HepG2 (cell line): ENCODE results near the gene CCNYL1. TPM values are rescaled to one million over a fixed set of nuclear protein-coding genes. Genes with fewer than 3 reads are reported as not detected.

Source experiments
- HIVEP1 ChIP-seq: sonication (generic); formaldehyde crosslinking; IDR thresholded peaks from 2 replicates; pipeline ENCODE4 v1.4.0; 2020; ENCODE audit warnings: mild to moderate bottlenecking, missing genetic modification reagents
- NAIF1 ChIP-seq: sonication (generic); formaldehyde crosslinking; IDR thresholded peaks from 2 replicates; pipeline ENCODE4 v1.5.0; 2020; ENCODE audit warnings: mild to moderate bottlenecking, missing genetic modification reagents, borderline replicate concordance
- NONO ChIP-seq, 2 experiments: fragments of 450-650 bp in 1 of 2; sonication (generic) in 1 of 2; formaldehyde crosslinking in 1 of 2; IDR thresholded peaks in 1 of 2; conservative IDR thresholded peaks in 1 of 2; 2 replicates each; pipeline versions ENCODE4 v1.6.1 to v1.8.0; 2017 to 2022; ENCODE audit warnings: mild to moderate bottlenecking in 1 of 2, missing genetic modification reagents in 1 of 2, moderate library complexity in 1 of 2
- REL ChIP-seq: sonication (generic); formaldehyde crosslinking; conservative IDR thresholded peaks from 2 replicates; pipeline ENCODE4 v1.8.0; 2022; ENCODE audit warnings: mild to moderate bottlenecking, missing genetic modification reagents, moderate library complexity
- ZNF205 ChIP-seq: IDR thresholded peaks from 2 replicates; pipeline ENCODE4 v1.6.1; 2018; ENCODE audit warnings: missing biosample characterization, missing genetic modification reagents
- ZNF746 ChIP-seq: sonication (generic); formaldehyde crosslinking; IDR thresholded peaks from 2 replicates; pipeline ENCODE4 v1.8.0; 2022; ENCODE audit warnings: mild to moderate bottlenecking, missing genetic modification reagents
- ZSCAN9 ChIP-seq: IDR thresholded peaks from 2 replicates; pipeline ENCODE4 v1.6.1; 2016; ENCODE audit warnings: borderline replicate concordance
- polyA plus RNA-seq, 8 experiments: library from polyadenylated mRNA; depleted of rRNA in 3 of 8; stranded (reverse) in 7 of 8; unstranded in 1 of 8; fragments of >200 nt; fragmentation: Illumina TruSeq in 4 of 8; extraction: Trizol in 4 of 8; gene quantifications; 2 replicates each; pipeline versions ENCODE4 v1.2.1 to v1.2.3, GENCODE V29; 2011 to 2016; ENCODE audit warnings: low read depth in 4 of 8, missing spikeins in 1 of 8, mixed read lengths in 1 of 8; ENCODE audit not compliant: insufficient read depth in 1 of 8
- total RNA-seq, 5 experiments: library from RNA; depleted of rRNA; stranded (reverse); fragments of >200 nt; fragmentation: Illumina TruSeq; extraction: Trizol; gene quantifications; 2 replicates each; pipeline ENCODE4 v1.2.3, GENCODE V29; 2016; ENCODE audit warnings: low read depth in 1 of 5
- TF ChIP-seq, protein P1 (sequence below): sonication (generic); formaldehyde crosslinking; IDR thresholded peaks from 2 replicates; pipeline ENCODE4 v1.5.1; 2020; ENCODE audit warnings: mild to moderate bottlenecking, missing genetic modification reagents, borderline replicate concordance
- TF ChIP-seq, protein P2 (sequence below): sonication (generic); formaldehyde crosslinking; IDR thresholded peaks from 2 replicates; pipeline ENCODE4 v1.9.0; 2022; ENCODE audit warnings: missing genetic modification reagents, mild to moderate bottlenecking, borderline replicate concordance
- TF ChIP-seq, protein P3 (sequence below), 2 experiments: sonication (generic) in 1 of 2; formaldehyde crosslinking in 1 of 2; IDR thresholded peaks; 2 replicates each; pipeline versions ENCODE4 v1.4.0 to v1.6.1; 2016 to 2020; ENCODE audit warnings: borderline replicate concordance in 1 of 2, low read depth in 1 of 2, mild to moderate bottlenecking in 1 of 2, missing genetic modification reagents in 1 of 2
- TF ChIP-seq, protein P4 (sequence below): sonication (generic); formaldehyde crosslinking; IDR thresholded peaks from 2 replicates; pipeline ENCODE4 v1.4.0; 2020; ENCODE audit warnings: missing genetic modification reagents

CCNYL1 gene
- total and polyA plus RNA-seq, 2 of the 13 experiments (the other 11 are each of a cell fraction or from before 2014, with no cell fraction given): 12.5 to 16.2 TPM

DNA sequence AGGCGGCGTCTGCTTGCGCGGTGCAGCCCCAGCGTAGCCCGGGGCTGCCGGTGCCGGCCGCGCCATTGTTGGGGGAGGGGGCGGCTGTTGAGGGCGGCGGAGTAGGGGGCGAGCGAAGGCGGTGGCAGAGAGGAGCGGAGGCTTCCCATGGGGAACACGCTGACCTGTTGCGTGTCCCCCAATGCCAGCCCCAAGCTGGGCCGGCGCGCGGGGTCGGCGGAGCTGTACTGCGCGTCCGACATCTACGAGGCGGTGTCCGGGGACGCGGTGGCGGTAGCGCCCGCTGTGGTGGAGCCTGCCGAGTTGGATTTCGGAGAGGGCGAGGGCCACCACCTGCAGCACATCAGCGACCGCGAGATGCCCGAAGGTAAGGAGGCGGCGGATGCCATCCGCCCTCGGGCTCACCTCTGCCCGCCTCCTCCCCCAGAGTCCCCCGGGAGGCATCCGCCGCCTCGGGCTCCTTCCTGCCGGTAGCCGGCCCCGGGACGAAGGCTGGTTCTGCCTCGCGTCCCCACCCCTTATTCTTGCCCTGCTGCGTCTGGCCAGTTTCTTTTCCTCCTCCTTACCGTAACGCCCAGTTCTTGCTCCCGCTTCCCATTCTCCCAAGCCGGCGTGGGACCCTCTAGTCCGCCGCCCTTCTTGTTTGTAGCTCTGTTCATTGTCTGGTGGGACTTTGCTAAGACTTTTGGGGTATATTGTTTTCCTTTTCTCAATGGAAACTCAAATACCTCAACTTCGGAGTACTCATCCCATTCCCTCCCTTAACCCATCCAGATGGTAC is 500 bp downstream of the CCNYL1 start (continued):
- TF ChIP-seq, protein P1, sequence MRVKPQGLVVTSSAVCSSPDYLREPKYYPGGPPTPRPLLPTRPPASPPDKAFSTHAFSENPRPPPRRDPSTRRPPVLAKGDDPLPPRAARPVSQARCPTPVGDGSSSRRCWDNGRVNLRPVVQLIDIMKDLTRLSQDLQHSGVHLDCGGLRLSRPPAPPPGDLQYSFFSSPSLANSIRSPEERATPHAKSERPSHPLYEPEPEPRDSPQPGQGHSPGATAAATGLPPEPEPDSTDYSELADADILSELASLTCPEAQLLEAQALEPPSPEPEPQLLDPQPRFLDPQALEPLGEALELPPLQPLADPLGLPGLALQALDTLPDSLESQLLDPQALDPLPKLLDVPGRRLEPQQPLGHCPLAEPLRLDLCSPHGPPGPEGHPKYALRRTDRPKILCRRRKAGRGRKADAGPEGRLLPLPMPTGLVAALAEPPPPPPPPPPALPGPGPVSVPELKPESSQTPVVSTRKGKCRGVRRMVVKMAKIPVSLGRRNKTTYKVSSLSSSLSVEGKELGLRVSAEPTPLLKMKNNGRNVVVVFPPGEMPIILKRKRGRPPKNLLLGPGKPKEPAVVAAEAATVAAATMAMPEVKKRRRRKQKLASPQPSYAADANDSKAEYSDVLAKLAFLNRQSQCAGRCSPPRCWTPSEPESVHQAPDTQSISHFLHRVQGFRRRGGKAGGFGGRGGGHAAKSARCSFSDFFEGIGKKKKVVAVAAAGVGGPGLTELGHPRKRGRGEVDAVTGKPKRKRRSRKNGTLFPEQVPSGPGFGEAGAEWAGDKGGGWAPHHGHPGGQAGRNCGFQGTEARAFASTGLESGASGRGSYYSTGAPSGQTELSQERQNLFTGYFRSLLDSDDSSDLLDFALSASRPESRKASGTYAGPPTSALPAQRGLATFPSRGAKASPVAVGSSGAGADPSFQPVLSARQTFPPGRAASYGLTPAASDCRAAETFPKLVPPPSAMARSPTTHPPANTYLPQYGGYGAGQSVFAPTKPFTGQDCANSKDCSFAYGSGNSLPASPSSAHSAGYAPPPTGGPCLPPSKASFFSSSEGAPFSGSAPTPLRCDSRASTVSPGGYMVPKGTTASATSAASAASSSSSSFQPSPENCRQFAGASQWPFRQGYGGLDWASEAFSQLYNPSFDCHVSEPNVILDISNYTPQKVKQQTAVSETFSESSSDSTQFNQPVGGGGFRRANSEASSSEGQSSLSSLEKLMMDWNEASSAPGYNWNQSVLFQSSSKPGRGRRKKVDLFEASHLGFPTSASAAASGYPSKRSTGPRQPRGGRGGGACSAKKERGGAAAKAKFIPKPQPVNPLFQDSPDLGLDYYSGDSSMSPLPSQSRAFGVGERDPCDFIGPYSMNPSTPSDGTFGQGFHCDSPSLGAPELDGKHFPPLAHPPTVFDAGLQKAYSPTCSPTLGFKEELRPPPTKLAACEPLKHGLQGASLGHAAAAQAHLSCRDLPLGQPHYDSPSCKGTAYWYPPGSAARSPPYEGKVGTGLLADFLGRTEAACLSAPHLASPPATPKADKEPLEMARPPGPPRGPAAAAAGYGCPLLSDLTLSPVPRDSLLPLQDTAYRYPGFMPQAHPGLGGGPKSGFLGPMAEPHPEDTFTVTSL: no peak
- TF ChIP-seq, protein P2, sequence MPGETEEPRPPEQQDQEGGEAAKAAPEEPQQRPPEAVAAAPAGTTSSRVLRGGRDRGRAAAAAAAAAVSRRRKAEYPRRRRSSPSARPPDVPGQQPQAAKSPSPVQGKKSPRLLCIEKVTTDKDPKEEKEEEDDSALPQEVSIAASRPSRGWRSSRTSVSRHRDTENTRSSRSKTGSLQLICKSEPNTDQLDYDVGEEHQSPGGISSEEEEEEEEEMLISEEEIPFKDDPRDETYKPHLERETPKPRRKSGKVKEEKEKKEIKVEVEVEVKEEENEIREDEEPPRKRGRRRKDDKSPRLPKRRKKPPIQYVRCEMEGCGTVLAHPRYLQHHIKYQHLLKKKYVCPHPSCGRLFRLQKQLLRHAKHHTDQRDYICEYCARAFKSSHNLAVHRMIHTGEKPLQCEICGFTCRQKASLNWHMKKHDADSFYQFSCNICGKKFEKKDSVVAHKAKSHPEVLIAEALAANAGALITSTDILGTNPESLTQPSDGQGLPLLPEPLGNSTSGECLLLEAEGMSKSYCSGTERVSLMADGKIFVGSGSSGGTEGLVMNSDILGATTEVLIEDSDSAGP: peak; percentile 22; the same call in 1 of the 2 replicates
- TF ChIP-seq, protein P3, sequence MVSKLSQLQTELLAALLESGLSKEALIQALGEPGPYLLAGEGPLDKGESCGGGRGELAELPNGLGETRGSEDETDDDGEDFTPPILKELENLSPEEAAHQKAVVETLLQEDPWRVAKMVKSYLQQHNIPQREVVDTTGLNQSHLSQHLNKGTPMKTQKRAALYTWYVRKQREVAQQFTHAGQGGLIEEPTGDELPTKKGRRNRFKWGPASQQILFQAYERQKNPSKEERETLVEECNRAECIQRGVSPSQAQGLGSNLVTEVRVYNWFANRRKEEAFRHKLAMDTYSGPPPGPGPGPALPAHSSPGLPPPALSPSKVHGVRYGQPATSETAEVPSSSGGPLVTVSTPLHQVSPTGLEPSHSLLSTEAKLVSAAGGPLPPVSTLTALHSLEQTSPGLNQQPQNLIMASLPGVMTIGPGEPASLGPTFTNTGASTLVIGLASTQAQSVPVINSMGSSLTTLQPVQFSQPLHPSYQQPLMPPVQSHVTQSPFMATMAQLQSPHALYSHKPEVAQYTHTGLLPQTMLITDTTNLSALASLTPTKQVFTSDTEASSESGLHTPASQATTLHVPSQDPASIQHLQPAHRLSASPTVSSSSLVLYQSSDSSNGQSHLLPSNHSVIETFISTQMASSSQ (IDR thresholded peaks at IDR 0.05; ENCODE audit: low read depth): no peak
- TF ChIP-seq, protein P3 (CRISPR knock-in tag; IDR thresholded peaks at IDR 0.05; ENCODE audit: borderline replicate concordance): 0 out of 2 replicates have a peak, but pooled peaks have one; percentile 7
- TF ChIP-seq NAIF1 (CRISPR knock-in tag) (no peak), ZNF205 (no peak; the same call in 1 of the 2 replicates), ZNF746 (CRISPR knock-in tag) (peak; percentile 75; the same call in 1 of the 2 replicates), HIVEP1 (CRISPR knock-in tag) (no peak), REL (CRISPR knock-in tag) (no peak), NONO (IDR thresholded peaks at IDR 0.05) (no peak), NONO (CRISPR knock-in tag; conservative IDR thresholded peaks at IDR 0.05) (no peak; the same call in 1 of the 2 replicates), ZSCAN9 (CRISPR knock-in tag) (no peak)
- TF ChIP-seq, protein P4, sequence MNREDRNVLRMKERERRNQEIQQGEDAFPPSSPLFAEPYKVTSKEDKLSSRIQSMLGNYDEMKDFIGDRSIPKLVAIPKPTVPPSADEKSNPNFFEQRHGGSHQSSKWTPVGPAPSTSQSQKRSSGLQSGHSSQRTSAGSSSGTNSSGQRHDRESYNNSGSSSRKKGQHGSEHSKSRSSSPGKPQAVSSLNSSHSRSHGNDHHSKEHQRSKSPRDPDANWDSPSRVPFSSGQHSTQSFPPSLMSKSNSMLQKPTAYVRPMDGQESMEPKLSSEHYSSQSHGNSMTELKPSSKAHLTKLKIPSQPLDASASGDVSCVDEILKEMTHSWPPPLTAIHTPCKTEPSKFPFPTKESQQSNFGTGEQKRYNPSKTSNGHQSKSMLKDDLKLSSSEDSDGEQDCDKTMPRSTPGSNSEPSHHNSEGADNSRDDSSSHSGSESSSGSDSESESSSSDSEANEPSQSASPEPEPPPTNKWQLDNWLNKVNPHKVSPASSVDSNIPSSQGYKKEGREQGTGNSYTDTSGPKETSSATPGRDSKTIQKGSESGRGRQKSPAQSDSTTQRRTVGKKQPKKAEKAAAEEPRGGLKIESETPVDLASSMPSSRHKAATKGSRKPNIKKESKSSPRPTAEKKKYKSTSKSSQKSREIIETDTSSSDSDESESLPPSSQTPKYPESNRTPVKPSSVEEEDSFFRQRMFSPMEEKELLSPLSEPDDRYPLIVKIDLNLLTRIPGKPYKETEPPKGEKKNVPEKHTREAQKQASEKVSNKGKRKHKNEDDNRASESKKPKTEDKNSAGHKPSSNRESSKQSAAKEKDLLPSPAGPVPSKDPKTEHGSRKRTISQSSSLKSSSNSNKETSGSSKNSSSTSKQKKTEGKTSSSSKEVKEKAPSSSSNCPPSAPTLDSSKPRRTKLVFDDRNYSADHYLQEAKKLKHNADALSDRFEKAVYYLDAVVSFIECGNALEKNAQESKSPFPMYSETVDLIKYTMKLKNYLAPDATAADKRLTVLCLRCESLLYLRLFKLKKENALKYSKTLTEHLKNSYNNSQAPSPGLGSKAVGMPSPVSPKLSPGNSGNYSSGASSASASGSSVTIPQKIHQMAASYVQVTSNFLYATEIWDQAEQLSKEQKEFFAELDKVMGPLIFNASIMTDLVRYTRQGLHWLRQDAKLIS (CRISPR knock-in tag): no peak
